GM18505 (cell line): Measurements from ENCODE around the gene POLR3GL.

Experiments used
- ATAC-seq: cut with Tn5 transposase; IDR thresholded peaks from one replicate; pipeline ENCODE4 v1.9.1; 2021; ENCODE audit not compliant: unreplicated experiment
- POLR2A ChIP-seq: IDR thresholded peaks from 4 replicates; pipeline ENCODE4 v1.6.1; 2011; ENCODE audit warnings: borderline replicate concordance; ENCODE audit not compliant: insufficient read depth, insufficient read length; ENCODE audit errors: extremely low read depth

Gene POLR3GL

DNA sequence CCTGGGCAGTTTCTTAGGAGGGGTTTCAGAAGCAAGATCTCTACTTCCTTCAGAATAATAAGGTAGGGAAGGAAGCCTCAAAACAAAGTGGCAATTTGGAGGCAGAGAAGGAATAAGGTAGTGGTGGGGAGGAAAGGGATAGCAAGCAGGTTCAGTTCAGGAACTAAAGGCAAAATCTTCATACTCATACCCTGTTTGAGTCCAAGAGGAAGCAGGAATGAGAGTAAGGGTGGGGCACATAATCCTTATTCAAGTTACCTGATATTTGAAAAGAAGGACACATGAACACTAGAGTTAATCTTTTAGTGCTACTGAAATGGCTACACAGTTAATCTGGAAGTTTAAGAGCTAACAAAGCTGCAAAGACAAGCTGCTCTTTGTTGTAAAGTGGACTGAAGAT is 28.8 kb upstream of the POLR3GL start:
- no peak for TF ChIP-seq POLR2A
- no peak for ATAC-seq

GRCh38 chr1:145936247-145936646 is 28.2 kb upstream of the POLR3GL start:
- no peak for TF ChIP-seq POLR2A
- ATAC-seq = no peak

GRCh38 chr1:145937436-145937835 is 27.1 kb upstream of the POLR3GL start:
- ATAC-seq = no peak
- TF ChIP-seq POLR2A = no peak

- TF ChIP-seq POLR2A = no peak
- ATAC-seq = no peak
Observed at GRCh38 chr1:145942405-145942804, 22.1 kb upstream of the POLR3GL start.

GRCh38 chr1:145942871-145943270 is 21.6 kb upstream of the POLR3GL start:
- no peak for ATAC-seq
- no peak for TF ChIP-seq POLR2A

- ATAC-seq = no peak
- TF ChIP-seq POLR2A = no peak
Observed at GRCh38 chr1:145944532-145944931, 20.0 kb upstream of the POLR3GL start.

GRCh38 chr1:145946477-145946986 is 18.0 kb upstream of the POLR3GL start:
- no peak for ATAC-seq
- TF ChIP-seq POLR2A = no peak

- no peak for TF ChIP-seq POLR2A
- no peak for ATAC-seq
Observed at GRCh38 chr1:145947551-145947950, 16.9 kb upstream of the POLR3GL start.

- no peak for ATAC-seq
Observed at GRCh38 chr1:145949219-145949618, 15.3 kb upstream of the POLR3GL start.

DNA sequence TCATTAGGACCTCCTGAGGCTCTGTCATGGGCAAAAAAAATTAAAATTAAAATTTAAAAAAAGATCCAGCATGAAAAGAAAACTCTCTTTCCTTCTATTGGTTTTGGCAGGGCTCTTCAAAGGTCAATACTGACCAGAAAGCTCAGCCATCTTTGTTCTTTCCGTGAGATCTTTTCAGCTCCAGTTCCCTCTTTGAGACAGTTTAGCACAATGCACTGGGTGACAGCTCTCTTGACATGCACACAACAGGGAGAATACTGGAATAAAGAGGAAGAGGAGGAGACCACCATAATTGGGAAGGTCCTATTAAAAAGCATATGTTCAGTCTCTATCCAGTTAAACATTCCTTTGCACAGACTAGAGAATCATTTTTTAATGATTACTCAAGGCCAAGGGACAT is 13.0 kb upstream of the POLR3GL start:
- TF ChIP-seq POLR2A = no peak
- ATAC-seq = no peak

More at GRCh38 chr1:145949219-145949618, 15.3 kb upstream of the POLR3GL start:
- TF ChIP-seq POLR2A = no peak

GRCh38 chr1:145952903-145953302 is 11.6 kb upstream of the POLR3GL start:
- TF ChIP-seq POLR2A = no peak
- ATAC-seq = no peak

GRCh38 chr1:145953861-145954260 is 10.6 kb upstream of the POLR3GL start:
- TF ChIP-seq POLR2A = no peak
- no peak for ATAC-seq

GRCh38 chr1:145955436-145955835 is 9.1 kb upstream of the POLR3GL start:
- no peak for TF ChIP-seq POLR2A
- ATAC-seq = no peak

GRCh38 chr1:145956361-145956760 is 8.1 kb upstream of the POLR3GL start:
- no peak for ATAC-seq
- no peak for TF ChIP-seq POLR2A
